GM11168 (cell line): ENCODE data around the gene ENHO.

Experiments used
- in situ Hi-C: fragments of 300-500 bp; cut with MboI; formaldehyde crosslinking; loops from one replicate; pipeline ENCODE4 v1.12.0; 2022; ENCODE audit warnings: low sequenced_read_pairs; ENCODE audit not compliant: unreplicated experiment

ENHO gene

GRCh38 chr9:34510497-34511468 lies 12.0 kb downstream of the ENHO start:
- in situ Hi-C loops = no loop called here

- in situ Hi-C loops = no loop called here
Measured at GRCh38 chr9:34508951-34509350, 13.8 kb downstream of the ENHO start.

GRCh38 chr9:34508463-34508862 lies 14.3 kb downstream of the ENHO start:
- in situ Hi-C loops = no loop called here

GRCh38 chr9:34507966-34508365 lies 14.8 kb downstream of the ENHO start:
- in situ Hi-C loops = no loop called here

GRCh38 chr9:34507556-34507955 lies 15.2 kb downstream of the ENHO start:
- in situ Hi-C loops = no loop called here

GRCh38 chr9:34506623-34507022 lies 16.2 kb downstream of the ENHO start:
- in situ Hi-C loops = no loop called here

GRCh38 chr9:34505370-34506120 lies 17.2 kb downstream of the ENHO start:
- in situ Hi-C loops = no loop called here

GRCh38 chr9:34503406-34503805 lies 19.4 kb downstream of the ENHO start:
- in situ Hi-C loops = no loop called here

GRCh38 chr9:34502891-34503290 lies 19.9 kb downstream of the ENHO start:
- in situ Hi-C loops = no loop called here

- in situ Hi-C loops = no loop called here
Measured at GRCh38 chr9:34502471-34502870, 20.3 kb downstream of the ENHO start.

- in situ Hi-C loops = no loop called here
Measured at GRCh38 chr9:34501889-34502425, 20.8 kb downstream of the ENHO start.

GRCh38 chr9:34501372-34501771 lies 21.4 kb downstream of the ENHO start:
- in situ Hi-C loops = no loop called here

- in situ Hi-C loops = no loop called here
Measured at GRCh38 chr9:34500623-34501267, 22.0 kb downstream of the ENHO start.

- in situ Hi-C loops = loop anchor here (10.0 kb wide), 1 partner anchor 74 kb away; no protein-coding TSS in a partner anchor
Measured at GRCh38 chr9:34499076-34499475, 23.7 kb downstream of the ENHO start.

GRCh38 chr9:34498553-34498952 lies 24.2 kb downstream of the ENHO start:
- in situ Hi-C loops = loop anchor here (10.0 kb wide), 1 partner anchor 74 kb away; no protein-coding TSS in a partner anchor

GRCh38 chr9:34496149-34496712 lies 26.6 kb downstream of the ENHO start:
- in situ Hi-C loops = loop anchor here (10.0 kb wide), 1 partner anchor 71 kb away; no protein-coding TSS in a partner anchor

GRCh38 chr9:34493972-34494535 lies 28.7 kb downstream of the ENHO start:
- in situ Hi-C loops = loop anchor here (10.0 kb wide), 1 partner anchor 69 kb away; no protein-coding TSS in a partner anchor

GRCh38 chr9:34492051-34492450 lies 30.7 kb downstream of the ENHO start:
- in situ Hi-C loops = loop anchor here (10.0 kb wide), 1 partner anchor 67 kb away; no protein-coding TSS in a partner anchor

GRCh38 chr9:34491596-34491995 lies 31.2 kb downstream of the ENHO start:
- in situ Hi-C loops = loop anchor here (10.0 kb wide), 1 partner anchor 67 kb away; no protein-coding TSS in a partner anchor
